Measurements from ENCODE around the gene INAFM1. TPM values are rescaled to one million over a fixed set of nuclear protein-coding genes. Genes with fewer than 3 reads are reported as not detected.
A peak's percentile ranks its signal among the peaks of the same experiment; 100 is the strongest.

The INAFM1 gene
- total RNA-seq, 4 donors from 2014 or later = 6.1 to 23.9 (median 12.8) TPM

GRCh38 chr19:47231215-47232054, 43.2 kb upstream of the INAFM1 start:
- H3K4me3 ChIP-seq = peak overlapping the region; percentile 76 to 99 (median 90)
- H3K36me3 ChIP-seq = no peaks in the 10 kb centered on the region
- peak overlapping the region; percentile 97 to 100 (median 99) for H3K27ac ChIP-seq
- no peaks in the 10 kb centered on the region for H3K27me3 ChIP-seq
- no peaks in the 10 kb centered on the region for H3K9me3 ChIP-seq
- peaks cover 3 to 55% (median 28%) of the 10 kb centered on the region in 4 donors for H3K4me1 ChIP-seq
- TF ChIP-seq CTCF (IDR thresholded peaks at IDR 0.05) = no peak
- TF ChIP-seq POLR2A (IDR thresholded peaks at IDR 0.05) = peak; percentile 43 to 68
- DNase-seq = peak; percentile 90 to 95 (median 93)

GRCh38 chr19:47232422-47233211, 42.1 kb upstream of the INAFM1 start:
- Histone ChIP-seq H3K4me1 (peaks cover 0 to 43% (median 19%) of the 10 kb centered on the region in 4 donors), H3K4me3 (peak overlapping the region in 2 of 4 donors; percentile 76 to 96), H3K27ac (peak overlapping the region; percentile 97 to 100 (median 99)), H3K9me3 (no peaks in the 10 kb centered on the region), H3K27me3 (no peaks in the 10 kb centered on the region), H3K36me3 (no peaks in the 10 kb centered on the region)
- DNase-seq = peak in 1 of 3 donors; percentile 63
- TF ChIP-seq CTCF (IDR thresholded peaks at IDR 0.05) (no peak), POLR2A (IDR thresholded peaks at IDR 0.05) (peak; percentile 44 to 60)

GRCh38 chr19:47236072-47236675, 38.5 kb upstream of the INAFM1 start:
- DNase-seq = no peak
- no peak for TF ChIP-seq CTCF (IDR thresholded peaks at IDR 0.05)
- TF ChIP-seq POLR2A (IDR thresholded peaks at IDR 0.05) = no peak
- Histone ChIP-seq H3K27ac (no peak overlapping the region), H3K36me3 (no peaks in the 10 kb centered on the region), H3K4me1 (peaks cover 0 to 34% (median 13%) of the 10 kb centered on the region in 4 donors), H3K27me3 (no peaks in the 10 kb centered on the region), H3K4me3 (no peak overlapping the region), H3K9me3 (no peaks in the 10 kb centered on the region)

GRCh38 chr19:47239152-47239551, 35.5 kb upstream of the INAFM1 start:
- H3K4me1 ChIP-seq = peaks cover 0 to 38% (median 17%) of the 10 kb centered on the region in 4 donors
- no peaks in the 10 kb centered on the region for H3K36me3 ChIP-seq
- peak overlapping the region in 1 of 4 donors; percentile 46 for H3K27ac ChIP-seq
- TF ChIP-seq POLR2A (IDR thresholded peaks at IDR 0.05) (no peak), CTCF (IDR thresholded peaks at IDR 0.05) (no peak)
- no peak for DNase-seq
- H3K9me3 ChIP-seq = no peaks in the 10 kb centered on the region
- H3K4me3 ChIP-seq = peak overlapping the region in 3 of 4 donors; percentile 39 to 46 (median 42)
- no peaks in the 10 kb centered on the region for H3K27me3 ChIP-seq

GRCh38 chr19:47239610-47240296, 34.9 kb upstream of the INAFM1 start:
- Histone ChIP-seq H3K36me3 (no peaks in the 10 kb centered on the region), H3K9me3 (no peaks in the 10 kb centered on the region), H3K27me3 (no peaks in the 10 kb centered on the region), H3K4me3 (peak overlapping the region in 3 of 4 donors; percentile 39 to 46 (median 42)), H3K4me1 (peaks cover 0 to 44% (median 20%) of the 10 kb centered on the region in 4 donors), H3K27ac (peak overlapping the region in 1 of 4 donors; percentile 46)
- peak; percentile 41 to 69 (median 55) for DNase-seq
- TF ChIP-seq POLR2A (IDR thresholded peaks at IDR 0.05) (no peak), CTCF (IDR thresholded peaks at IDR 0.05) (no peak)

Data from Peyer's patch (tissue), 4 donors.